H1 (cell line): ENCODE results near the gene EFNA3. TPM values are rescaled to one million over a fixed set of nuclear protein-coding genes. Genes with fewer than 3 reads are reported as not detected.

Experiments
- CBX5 ChIP-seq: fragments of 300-800, 300-1000 bp; sonication (generic); IDR thresholded peaks from 2 replicates; pipeline ENCODE4 v1.7.1; 2016; ENCODE audit warnings: antibody characterized with exemption, low read length, low read depth
- JUN ChIP-seq: IDR thresholded peaks from 2 replicates; pipeline ENCODE4 v1.6.1; 2011; ENCODE audit warnings: low read depth, mild to moderate bottlenecking, improper control_type of control experiment, low read length
- KDM5A ChIP-seq: fragments of 200-600 bp; IDR thresholded peaks from 2 replicates; pipeline ENCODE4 v1.7.1; 2012; ENCODE audit warnings: mild to moderate bottlenecking, low read length, inconsistent platforms, mixed read lengths
- POU5F1 ChIP-seq: IDR thresholded peaks from 2 replicates; pipeline ENCODE4 v1.6.1; 2011; ENCODE audit warnings: low read depth, mild to moderate bottlenecking, low read length, moderate library complexity
- RBBP5 ChIP-seq: IDR thresholded peaks from 2 replicates; pipeline ENCODE4 v1.7.1; 2012; ENCODE audit warnings: low read depth, mild to moderate bottlenecking, inconsistent platforms, low read length, moderate library complexity, borderline replicate concordance
- SP1 ChIP-seq: IDR thresholded peaks from 2 replicates; pipeline ENCODE4 v1.6.1; 2011; ENCODE audit warnings: low read depth, low read length
- TCF12 ChIP-seq: IDR thresholded peaks from 2 replicates; pipeline ENCODE4 v1.6.1; 2011; ENCODE audit warnings: low read depth, mild to moderate bottlenecking, low read length
- TEAD4 ChIP-seq: IDR thresholded peaks from 2 replicates; pipeline ENCODE4 v1.6.1; 2012; ENCODE audit warnings: low read depth, low read length, inconsistent platforms, mixed read lengths
- polyA plus RNA-seq, 7 experiments: library from polyadenylated mRNA; depleted of rRNA in 3 of 7; stranded (reverse) in 5 of 7; unstranded in 2 of 7; fragments of >200 nt in 5 of 7; fragments of 200-250 nt in 2 of 7; gene quantifications; 1 replicate in 5 of 7; 2 replicates in 1 of 7; 4 replicates in 1 of 7; pipeline versions ENCODE4 v1.2.1 to v1.2.3, GENCODE V29; 2011 to 2013; ENCODE audit warnings: missing spikeins in 2 of 7, mixed read lengths in 2 of 7
- total RNA-seq: library from RNA; stranded (reverse); fragmentation: NEBNext Ultra II Directional; extraction: Animal tissue kit (Norgen Biotek cat#: 25700); gene quantifications from 2 replicates; pipeline ENCODE4 v1.2.1, GENCODE V29; 2021
- TF ChIP-seq, protein P1 (sequence below): fragments of 300-600 bp; sonication (generic); IDR thresholded peaks from 2 replicates; pipeline ENCODE4 v1.7.1; 2012; ENCODE audit warnings: low read length, moderate library complexity, mild to moderate bottlenecking, inconsistent platforms; ENCODE audit not compliant: insufficient replicate concordance
- TF ChIP-seq, protein P2 (sequence below): IDR thresholded peaks from 2 replicates; pipeline ENCODE4 v1.6.1; 2011; ENCODE audit warnings: low read length, improper control_type of control experiment
- TF ChIP-seq, protein P3 (sequence below): IDR thresholded peaks from 2 replicates; pipeline ENCODE4 v1.6.1; 2011; ENCODE audit warnings: low read depth, mild to moderate bottlenecking, low read length; ENCODE audit not compliant: insufficient read depth

The EFNA3 gene
- total and polyA plus RNA-seq, 2 of the 8 experiments (the other 6 are each of a cell fraction or from before 2014, with no cell fraction given) = 10.8 to 13.8 TPM

DNA sequence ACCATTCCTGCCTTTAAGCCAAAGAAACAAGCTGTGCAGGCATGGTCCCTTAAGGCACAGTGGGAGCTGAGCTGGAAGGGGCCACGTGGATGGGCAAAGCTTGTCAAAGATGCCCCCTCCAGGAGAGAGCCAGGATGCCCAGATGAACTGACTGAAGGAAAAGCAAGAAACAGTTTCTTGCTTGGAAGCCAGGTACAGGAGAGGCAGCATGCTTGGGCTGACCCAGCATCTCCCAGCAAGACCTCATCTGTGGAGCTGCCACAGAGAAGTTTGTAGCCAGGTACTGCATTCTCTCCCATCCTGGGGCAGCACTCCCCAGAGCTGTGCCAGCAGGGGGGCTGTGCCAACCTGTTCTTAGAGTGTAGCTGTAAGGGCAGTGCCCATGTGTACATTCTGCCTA is 55.7 kb downstream of the EFNA3 start (continued):
- TF ChIP-seq, protein P1, sequence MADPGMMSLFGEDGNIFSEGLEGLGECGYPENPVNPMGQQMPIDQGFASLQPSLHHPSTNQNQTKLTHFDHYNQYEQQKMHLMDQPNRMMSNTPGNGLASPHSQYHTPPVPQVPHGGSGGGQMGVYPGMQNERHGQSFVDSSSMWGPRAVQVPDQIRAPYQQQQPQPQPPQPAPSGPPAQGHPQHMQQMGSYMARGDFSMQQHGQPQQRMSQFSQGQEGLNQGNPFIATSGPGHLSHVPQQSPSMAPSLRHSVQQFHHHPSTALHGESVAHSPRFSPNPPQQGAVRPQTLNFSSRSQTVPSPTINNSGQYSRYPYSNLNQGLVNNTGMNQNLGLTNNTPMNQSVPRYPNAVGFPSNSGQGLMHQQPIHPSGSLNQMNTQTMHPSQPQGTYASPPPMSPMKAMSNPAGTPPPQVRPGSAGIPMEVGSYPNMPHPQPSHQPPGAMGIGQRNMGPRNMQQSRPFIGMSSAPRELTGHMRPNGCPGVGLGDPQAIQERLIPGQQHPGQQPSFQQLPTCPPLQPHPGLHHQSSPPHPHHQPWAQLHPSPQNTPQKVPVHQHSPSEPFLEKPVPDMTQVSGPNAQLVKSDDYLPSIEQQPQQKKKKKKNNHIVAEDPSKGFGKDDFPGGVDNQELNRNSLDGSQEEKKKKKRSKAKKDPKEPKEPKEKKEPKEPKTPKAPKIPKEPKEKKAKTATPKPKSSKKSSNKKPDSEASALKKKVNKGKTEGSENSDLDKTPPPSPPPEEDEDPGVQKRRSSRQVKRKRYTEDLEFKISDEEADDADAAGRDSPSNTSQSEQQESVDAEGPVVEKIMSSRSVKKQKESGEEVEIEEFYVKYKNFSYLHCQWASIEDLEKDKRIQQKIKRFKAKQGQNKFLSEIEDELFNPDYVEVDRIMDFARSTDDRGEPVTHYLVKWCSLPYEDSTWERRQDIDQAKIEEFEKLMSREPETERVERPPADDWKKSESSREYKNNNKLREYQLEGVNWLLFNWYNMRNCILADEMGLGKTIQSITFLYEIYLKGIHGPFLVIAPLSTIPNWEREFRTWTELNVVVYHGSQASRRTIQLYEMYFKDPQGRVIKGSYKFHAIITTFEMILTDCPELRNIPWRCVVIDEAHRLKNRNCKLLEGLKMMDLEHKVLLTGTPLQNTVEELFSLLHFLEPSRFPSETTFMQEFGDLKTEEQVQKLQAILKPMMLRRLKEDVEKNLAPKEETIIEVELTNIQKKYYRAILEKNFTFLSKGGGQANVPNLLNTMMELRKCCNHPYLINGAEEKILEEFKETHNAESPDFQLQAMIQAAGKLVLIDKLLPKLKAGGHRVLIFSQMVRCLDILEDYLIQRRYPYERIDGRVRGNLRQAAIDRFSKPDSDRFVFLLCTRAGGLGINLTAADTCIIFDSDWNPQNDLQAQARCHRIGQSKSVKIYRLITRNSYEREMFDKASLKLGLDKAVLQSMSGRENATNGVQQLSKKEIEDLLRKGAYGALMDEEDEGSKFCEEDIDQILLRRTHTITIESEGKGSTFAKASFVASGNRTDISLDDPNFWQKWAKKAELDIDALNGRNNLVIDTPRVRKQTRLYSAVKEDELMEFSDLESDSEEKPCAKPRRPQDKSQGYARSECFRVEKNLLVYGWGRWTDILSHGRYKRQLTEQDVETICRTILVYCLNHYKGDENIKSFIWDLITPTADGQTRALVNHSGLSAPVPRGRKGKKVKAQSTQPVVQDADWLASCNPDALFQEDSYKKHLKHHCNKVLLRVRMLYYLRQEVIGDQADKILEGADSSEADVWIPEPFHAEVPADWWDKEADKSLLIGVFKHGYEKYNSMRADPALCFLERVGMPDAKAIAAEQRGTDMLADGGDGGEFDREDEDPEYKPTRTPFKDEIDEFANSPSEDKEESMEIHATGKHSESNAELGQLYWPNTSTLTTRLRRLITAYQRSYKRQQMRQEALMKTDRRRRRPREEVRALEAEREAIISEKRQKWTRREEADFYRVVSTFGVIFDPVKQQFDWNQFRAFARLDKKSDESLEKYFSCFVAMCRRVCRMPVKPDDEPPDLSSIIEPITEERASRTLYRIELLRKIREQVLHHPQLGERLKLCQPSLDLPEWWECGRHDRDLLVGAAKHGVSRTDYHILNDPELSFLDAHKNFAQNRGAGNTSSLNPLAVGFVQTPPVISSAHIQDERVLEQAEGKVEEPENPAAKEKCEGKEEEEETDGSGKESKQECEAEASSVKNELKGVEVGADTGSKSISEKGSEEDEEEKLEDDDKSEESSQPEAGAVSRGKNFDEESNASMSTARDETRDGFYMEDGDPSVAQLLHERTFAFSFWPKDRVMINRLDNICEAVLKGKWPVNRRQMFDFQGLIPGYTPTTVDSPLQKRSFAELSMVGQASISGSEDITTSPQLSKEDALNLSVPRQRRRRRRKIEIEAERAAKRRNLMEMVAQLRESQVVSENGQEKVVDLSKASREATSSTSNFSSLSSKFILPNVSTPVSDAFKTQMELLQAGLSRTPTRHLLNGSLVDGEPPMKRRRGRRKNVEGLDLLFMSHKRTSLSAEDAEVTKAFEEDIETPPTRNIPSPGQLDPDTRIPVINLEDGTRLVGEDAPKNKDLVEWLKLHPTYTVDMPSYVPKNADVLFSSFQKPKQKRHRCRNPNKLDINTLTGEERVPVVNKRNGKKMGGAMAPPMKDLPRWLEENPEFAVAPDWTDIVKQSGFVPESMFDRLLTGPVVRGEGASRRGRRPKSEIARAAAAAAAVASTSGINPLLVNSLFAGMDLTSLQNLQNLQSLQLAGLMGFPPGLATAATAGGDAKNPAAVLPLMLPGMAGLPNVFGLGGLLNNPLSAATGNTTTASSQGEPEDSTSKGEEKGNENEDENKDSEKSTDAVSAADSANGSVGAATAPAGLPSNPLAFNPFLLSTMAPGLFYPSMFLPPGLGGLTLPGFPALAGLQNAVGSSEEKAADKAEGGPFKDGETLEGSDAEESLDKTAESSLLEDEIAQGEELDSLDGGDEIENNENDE = no peak
- TF ChIP-seq POU5F1 = no peak
- TF ChIP-seq JUN = no peak
- no peak for TF ChIP-seq SP1
- TF ChIP-seq TEAD4 = no peak
- TF ChIP-seq, protein P2, sequence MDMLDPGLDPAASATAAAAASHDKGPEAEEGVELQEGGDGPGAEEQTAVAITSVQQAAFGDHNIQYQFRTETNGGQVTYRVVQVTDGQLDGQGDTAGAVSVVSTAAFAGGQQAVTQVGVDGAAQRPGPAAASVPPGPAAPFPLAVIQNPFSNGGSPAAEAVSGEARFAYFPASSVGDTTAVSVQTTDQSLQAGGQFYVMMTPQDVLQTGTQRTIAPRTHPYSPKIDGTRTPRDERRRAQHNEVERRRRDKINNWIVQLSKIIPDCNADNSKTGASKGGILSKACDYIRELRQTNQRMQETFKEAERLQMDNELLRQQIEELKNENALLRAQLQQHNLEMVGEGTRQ = no peak
- TF ChIP-seq, protein P3, sequence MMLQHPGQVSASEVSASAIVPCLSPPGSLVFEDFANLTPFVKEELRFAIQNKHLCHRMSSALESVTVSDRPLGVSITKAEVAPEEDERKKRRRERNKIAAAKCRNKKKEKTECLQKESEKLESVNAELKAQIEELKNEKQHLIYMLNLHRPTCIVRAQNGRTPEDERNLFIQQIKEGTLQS = no peak
- no peak for TF ChIP-seq TCF12
- TF ChIP-seq KDM5A = no peak
- TF ChIP-seq RBBP5 = no peak
- TF ChIP-seq CBX5 = no peak
